T-helper 2 cell (primary cell): Measurements from ENCODE around the gene KCNIP3.
"Not testable (repeated sequence)": the region's sequence is repeated elsewhere in the genome, so short reads cannot be mapped to it uniquely, and the experiment has no call there.

ENCODE experiments used
- DNase-seq, 5 experiments: peaks; one replicate each; pipeline versions ENCODE4 v3.0.0 to v3.0.0-alpha.2; 2012 to 2022

Gene KCNIP3

GRCh38 chr2:95349568-95350322, 52.6 kb downstream of the KCNIP3 start:
- DNase-seq, result no peak

- no peak for DNase-seq
Observed at GRCh38 chr2:95350368-95350767, 53.2 kb downstream of the KCNIP3 start.

- DNase-seq, result no peak
Observed at GRCh38 chr2:95350774-95351597, 53.8 kb downstream of the KCNIP3 start.

- no peak for DNase-seq
Observed at GRCh38 chr2:95351598-95351915, 54.4 kb downstream of the KCNIP3 start.

- no peak for DNase-seq
Observed at GRCh38 chr2:95352310-95353054, 55.3 kb downstream of the KCNIP3 start.

- no peak for DNase-seq
Observed at GRCh38 chr2:95353055-95353575, 56.0 kb downstream of the KCNIP3 start.

- no peak for DNase-seq
Observed at GRCh38 chr2:95353613-95354468, 56.7 kb downstream of the KCNIP3 start.

- DNase-seq, result no peak
Observed at GRCh38 chr2:95354469-95354901, 57.3 kb downstream of the KCNIP3 start.

GRCh38 chr2:95354925-95355324, 57.8 kb downstream of the KCNIP3 start:
- no peak for DNase-seq

- not testable (repeated sequence) for DNase-seq
Observed at GRCh38 chr2:95355486-95355885, 58.3 kb downstream of the KCNIP3 start.

- no peak for DNase-seq
Observed at GRCh38 chr2:95356821-95357700, 59.9 kb downstream of the KCNIP3 start.

GRCh38 chr2:95357717-95358280, 60.7 kb downstream of the KCNIP3 start:
- DNase-seq, result no peak

GRCh38 chr2:95359031-95359430, 61.9 kb downstream of the KCNIP3 start:
- no peak for DNase-seq

- DNase-seq, result no peak
Observed at GRCh38 chr2:95359501-95359930, 62.4 kb downstream of the KCNIP3 start.

- DNase-seq, result no peak
Observed at GRCh38 chr2:95361216-95361980, 64.3 kb downstream of the KCNIP3 start.

GRCh38 chr2:95362486-95362885, 65.3 kb downstream of the KCNIP3 start:
- no peak for DNase-seq

- no peak for DNase-seq
Observed at GRCh38 chr2:95366514-95366913, 69.4 kb downstream of the KCNIP3 start.

- no peak for DNase-seq
Observed at GRCh38 chr2:95372216-95372829, 75.2 kb downstream of the KCNIP3 start.

- no peak for DNase-seq
Observed at GRCh38 chr2:95372845-95373244, 75.7 kb downstream of the KCNIP3 start.
